ENCODE data around the gene GPR146. TPM values are rescaled to one million over a fixed set of nuclear protein-coding genes. Genes with fewer than 3 reads are reported as not detected.

GPR146 gene
- total and polyA plus RNA-seq, 2 of the 8 experiments (the other 6 are each of a cell fraction or from before 2014, with no cell fraction given), result 1.8 to 2.7 TPM

DNA sequence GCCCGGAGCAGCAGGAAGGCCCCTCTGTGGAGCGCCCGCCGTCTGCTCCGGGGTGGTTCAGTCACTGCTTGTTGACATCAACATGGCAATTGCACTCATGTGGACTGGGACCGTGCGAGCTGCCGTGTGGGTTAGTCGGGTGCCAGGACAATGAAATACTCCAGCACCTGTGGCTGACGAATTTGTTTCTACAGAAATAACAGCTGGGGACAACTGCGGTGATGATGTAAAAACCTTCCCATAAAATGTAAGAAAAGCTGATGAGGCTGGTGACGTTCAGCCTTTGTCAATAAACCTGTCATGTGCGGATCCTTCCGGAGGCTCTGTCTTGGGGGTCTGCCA is 49.1 kb downstream of the GPR146 start:
- Histone ChIP-seq H3K23me2 (ENCODE audit: low read depth, low read length) (no peaks in the 10 kb centered on the region), H3K4me3 (ENCODE audit: extremely low read depth in 1 of 4, insufficient read depth in 2 of 4, low read depth in 3 of 4, low read length in 4 of 4) (no peak overlapping the region), H2AK5ac (ENCODE audit: low read depth, low read length) (no peak overlapping the region), H3K27me3 (replicated peaks in 1 of 4; ENCODE audit: control insufficient read depth in 3 of 4, extremely low read depth in 1 of 4, insufficient read depth in 3 of 4, low read length in 3 of 4) (no peaks in the 10 kb centered on the region), H3K18ac (ENCODE audit: extremely low read depth, low read length) (no peak overlapping the region), H3K36me3 (ENCODE audit: control insufficient read depth in 2 of 4, insufficient read depth in 4 of 4, low read length in 3 of 4) (peaks cover 0 to 4% (median 0%) of the 10 kb centered on the region in 4 experiments; a peak in 3 of 8 replicates), H4K20me1 (replicated peaks in 1 of 2; ENCODE audit: control insufficient read depth in 1 of 2, insufficient read depth in 2 of 2, low read length in 2 of 2) (peaks cover 5 to 21% of the 10 kb centered on the region in 2 experiments), H2BK120ac (replicated peaks; ENCODE audit: low read depth, low read length) (no peak overlapping the region), H3K79me1 (ENCODE audit: low read depth, low read length) (peaks cover 9% of the 10 kb centered on the region), H3K23ac (ENCODE audit: insufficient read length) (no peak overlapping the region), H3K56ac (replicated peaks; ENCODE audit: insufficient read length, low read depth, low read length) (no peak overlapping the region), H3K9me3 (ENCODE audit: insufficient read depth in 2 of 2, low read depth in 1 of 2, low read length in 1 of 2) (no peaks in the 10 kb centered on the region), H3K27ac (ENCODE audit: low read depth, low read length) (no peak overlapping the region), H2BK20ac (ENCODE audit: low read length) (no peak overlapping the region), H3K4me1 (replicated peaks in 1 of 4; ENCODE audit: control insufficient read depth in 3 of 4, insufficient read depth in 4 of 4, low read length in 3 of 4) (peaks cover 0 to 2% (median 0%) of the 10 kb centered on the region in 4 experiments; a peak in 1 of 7 replicates), H4K8ac (ENCODE audit: extremely low read depth, insufficient read depth, low read length) (no peak overlapping the region), H3K4me2 (ENCODE audit: insufficient read depth in 1 of 2, low read depth in 2 of 2, low read length in 2 of 2) (no peak overlapping the region), H4K5ac (ENCODE audit: insufficient read length, low read depth, low read length) (no peak overlapping the region), H2AFZ (ENCODE audit: low read length) (no peak overlapping the region), H4K91ac (replicated peaks; ENCODE audit: insufficient read length, low read length) (no peak overlapping the region), H3K79me2 (ENCODE audit: control insufficient read depth in 1 of 2, insufficient read depth in 2 of 2, low read length in 2 of 2) (peaks cover 0 to 6% of the 10 kb centered on the region in 2 experiments; a peak in 1 of 4 replicates), H2BK12ac (ENCODE audit: low read depth, low read length) (no peak overlapping the region), H3K4ac (replicated peaks; ENCODE audit: insufficient read length, low read depth, low read length) (no peak overlapping the region), H2BK5ac (ENCODE audit: low read depth, low read length) (no peak overlapping the region), H3K14ac (ENCODE audit: insufficient read length) (no peak overlapping the region), H2BK15ac (ENCODE audit: low read length) (no peak overlapping the region), H3K9ac (replicated peaks in 1 of 4; ENCODE audit: extremely low read depth in 1 of 4, low read depth in 3 of 4, low read length in 3 of 4) (no peak overlapping the region)
- 94% methylated on average over 14 of the region's 14 CpGs; no CpG with 5 or more reads in 1 of the 2 experiments for WGBS, 2 experiments (ENCODE audit: extremely low coverage in 1 of 2, insufficient coverage in 1 of 2, insufficient read length in 1 of 2, insufficient replicate concordance in 2 of 2, low coverage in 1 of 2, low lambda C conversion rate in 2 of 2, missing lambda C conversion rate in 1 of 2)
- FAIRE-seq (no peak), DNase-seq (ENCODE audit: low read depth in 1 of 2, low spot score in 2 of 2) (no peak)
- POLR2A ChIA-PET (ENCODE audit: partially characterized antibody), result no interaction called here
- CTCF ChIA-PET (ENCODE audit: partially characterized antibody), result interaction anchor here (0.9 to 5.6 kb wide), 6 partner anchors 11 to 184 kb away, joined by 3 to 21 read pairs (median 4); no protein-coding TSS in a partner anchor
- no peak for TF ChIP-seq BRCA1 (IDR thresholded peaks at IDR 0.05; ENCODE audit: low read depth, low read length)
- TF ChIP-seq SIRT6 (IDR thresholded peaks at IDR 0.05; ENCODE audit: low read length), result no peak
- TF ChIP-seq TBP (IDR thresholded peaks at IDR 0.05; ENCODE audit: low read depth, low read length), result no peak
- no peak for TF ChIP-seq POLR2A (IDR thresholded peaks at IDR 0.05; ENCODE audit: control extremely low read depth in 1 of 2, low read depth in 2 of 2, low read length in 2 of 2)
- no peak for TF ChIP-seq CHD1 (IDR thresholded peaks at IDR 0.05; ENCODE audit: low read depth, low read length)
- TF ChIP-seq PHF8 (conservative IDR thresholded peaks at IDR 0.05; ENCODE audit: low read depth, low read length), result no peak
- TF ChIP-seq, protein P1, sequence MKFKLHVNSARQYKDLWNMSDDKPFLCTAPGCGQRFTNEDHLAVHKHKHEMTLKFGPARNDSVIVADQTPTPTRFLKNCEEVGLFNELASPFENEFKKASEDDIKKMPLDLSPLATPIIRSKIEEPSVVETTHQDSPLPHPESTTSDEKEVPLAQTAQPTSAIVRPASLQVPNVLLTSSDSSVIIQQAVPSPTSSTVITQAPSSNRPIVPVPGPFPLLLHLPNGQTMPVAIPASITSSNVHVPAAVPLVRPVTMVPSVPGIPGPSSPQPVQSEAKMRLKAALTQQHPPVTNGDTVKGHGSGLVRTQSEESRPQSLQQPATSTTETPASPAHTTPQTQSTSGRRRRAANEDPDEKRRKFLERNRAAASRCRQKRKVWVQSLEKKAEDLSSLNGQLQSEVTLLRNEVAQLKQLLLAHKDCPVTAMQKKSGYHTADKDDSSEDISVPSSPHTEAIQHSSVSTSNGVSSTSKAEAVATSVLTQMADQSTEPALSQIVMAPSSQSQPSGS (IDR thresholded peaks at IDR 0.05; ENCODE audit: low read length), result no peak
- no peak for TF ChIP-seq HDAC2 (IDR thresholded peaks at IDR 0.05; ENCODE audit: borderline replicate concordance in 1 of 2, low read depth in 2 of 2, low read length in 2 of 2)
- no peak for TF ChIP-seq SRF (IDR thresholded peaks at IDR 0.05; ENCODE audit: low read depth, low read length)
- TF ChIP-seq, protein P2, sequence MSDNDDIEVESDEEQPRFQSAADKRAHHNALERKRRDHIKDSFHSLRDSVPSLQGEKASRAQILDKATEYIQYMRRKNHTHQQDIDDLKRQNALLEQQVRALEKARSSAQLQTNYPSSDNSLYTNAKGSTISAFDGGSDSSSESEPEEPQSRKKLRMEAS (IDR thresholded peaks at IDR 0.05), result no peak
- no peak for TF ChIP-seq ZNF274 (IDR thresholded peaks at IDR 0.05; ENCODE audit: borderline replicate concordance, extremely low read depth, low read length)
- TF ChIP-seq SP4 (IDR thresholded peaks at IDR 0.05; ENCODE audit: low read length), result no peak
- no peak for TF ChIP-seq EZH2 (IDR thresholded peaks at IDR 0.05; ENCODE audit: low read depth, low read length, severe bottlenecking)
- TF ChIP-seq POLR2AphosphoS5 (IDR thresholded peaks at IDR 0.05; ENCODE audit: low read depth, low read length), result no peak

Data from H1 (cell line).